ENCODE data around the gene PSMB11.

Gene PSMB11

DNA sequence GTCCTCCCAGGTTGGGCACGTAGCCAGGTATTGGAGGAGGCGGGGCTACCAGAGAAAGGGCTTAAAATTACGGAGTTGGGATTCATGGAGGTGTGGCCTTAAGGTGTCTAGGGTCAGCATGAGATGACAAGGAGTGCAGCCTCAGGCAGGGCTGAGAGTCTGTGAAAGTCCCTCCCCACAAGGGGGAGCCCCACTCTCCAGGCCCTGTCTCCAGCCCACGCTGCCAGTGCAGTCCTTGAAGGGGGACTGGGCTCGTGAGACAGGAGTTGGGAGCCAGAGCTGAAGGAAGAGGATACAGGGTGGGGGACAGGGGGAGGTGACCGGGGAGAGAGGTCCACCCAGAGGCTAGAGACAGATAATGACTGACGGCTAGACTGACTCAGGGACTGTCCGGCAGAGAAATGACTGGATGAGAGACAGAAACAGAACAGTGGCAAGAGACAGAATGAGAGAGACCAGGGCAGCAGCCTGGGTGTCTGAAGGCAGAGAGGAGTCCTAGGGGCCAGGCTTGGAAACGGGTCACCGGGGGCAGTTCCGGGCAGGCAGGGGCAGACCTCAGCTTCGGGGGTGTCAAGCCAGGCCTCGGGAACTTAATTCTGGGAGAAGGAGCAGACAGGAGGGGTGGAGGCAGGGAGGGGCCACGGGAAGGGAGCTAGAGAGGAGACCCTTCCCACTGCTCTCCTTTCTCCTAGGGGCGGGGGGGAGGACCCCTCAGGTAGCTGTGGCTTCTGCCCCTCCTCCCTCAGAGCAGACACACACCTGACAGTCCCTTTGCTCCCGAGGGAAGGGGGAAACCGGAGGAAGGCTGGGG, 14.3 kb downstream of the PSMB11 start:
- peak overlapping the region; percentile 71 to 84 for H3K4me3 ChIP-seq (ENCODE audit: low read depth in 1 of 2, low read length in 1 of 2)
- peaks cover 22 to 23% of the 10 kb centered on the region in 2 experiments for H3K4me1 ChIP-seq (ENCODE audit: control insufficient read depth in 1 of 2, insufficient read depth in 1 of 2, low read depth in 1 of 2, low read length in 1 of 2)
- H3K27me3 ChIP-seq = peaks cover 13% of the 10 kb centered on the region
- TF ChIP-seq, protein P1, sequence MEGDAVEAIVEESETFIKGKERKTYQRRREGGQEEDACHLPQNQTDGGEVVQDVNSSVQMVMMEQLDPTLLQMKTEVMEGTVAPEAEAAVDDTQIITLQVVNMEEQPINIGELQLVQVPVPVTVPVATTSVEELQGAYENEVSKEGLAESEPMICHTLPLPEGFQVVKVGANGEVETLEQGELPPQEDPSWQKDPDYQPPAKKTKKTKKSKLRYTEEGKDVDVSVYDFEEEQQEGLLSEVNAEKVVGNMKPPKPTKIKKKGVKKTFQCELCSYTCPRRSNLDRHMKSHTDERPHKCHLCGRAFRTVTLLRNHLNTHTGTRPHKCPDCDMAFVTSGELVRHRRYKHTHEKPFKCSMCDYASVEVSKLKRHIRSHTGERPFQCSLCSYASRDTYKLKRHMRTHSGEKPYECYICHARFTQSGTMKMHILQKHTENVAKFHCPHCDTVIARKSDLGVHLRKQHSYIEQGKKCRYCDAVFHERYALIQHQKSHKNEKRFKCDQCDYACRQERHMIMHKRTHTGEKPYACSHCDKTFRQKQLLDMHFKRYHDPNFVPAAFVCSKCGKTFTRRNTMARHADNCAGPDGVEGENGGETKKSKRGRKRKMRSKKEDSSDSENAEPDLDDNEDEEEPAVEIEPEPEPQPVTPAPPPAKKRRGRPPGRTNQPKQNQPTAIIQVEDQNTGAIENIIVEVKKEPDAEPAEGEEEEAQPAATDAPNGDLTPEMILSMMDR (IDR thresholded peaks at IDR 0.05) = peak; percentile 52
- H3K9me3 ChIP-seq = no peaks in the 10 kb centered on the region
- peak overlapping the region; percentile 19 for H3K27ac ChIP-seq
- peaks cover 29% of the 10 kb centered on the region for H3K36me3 ChIP-seq

DNA sequence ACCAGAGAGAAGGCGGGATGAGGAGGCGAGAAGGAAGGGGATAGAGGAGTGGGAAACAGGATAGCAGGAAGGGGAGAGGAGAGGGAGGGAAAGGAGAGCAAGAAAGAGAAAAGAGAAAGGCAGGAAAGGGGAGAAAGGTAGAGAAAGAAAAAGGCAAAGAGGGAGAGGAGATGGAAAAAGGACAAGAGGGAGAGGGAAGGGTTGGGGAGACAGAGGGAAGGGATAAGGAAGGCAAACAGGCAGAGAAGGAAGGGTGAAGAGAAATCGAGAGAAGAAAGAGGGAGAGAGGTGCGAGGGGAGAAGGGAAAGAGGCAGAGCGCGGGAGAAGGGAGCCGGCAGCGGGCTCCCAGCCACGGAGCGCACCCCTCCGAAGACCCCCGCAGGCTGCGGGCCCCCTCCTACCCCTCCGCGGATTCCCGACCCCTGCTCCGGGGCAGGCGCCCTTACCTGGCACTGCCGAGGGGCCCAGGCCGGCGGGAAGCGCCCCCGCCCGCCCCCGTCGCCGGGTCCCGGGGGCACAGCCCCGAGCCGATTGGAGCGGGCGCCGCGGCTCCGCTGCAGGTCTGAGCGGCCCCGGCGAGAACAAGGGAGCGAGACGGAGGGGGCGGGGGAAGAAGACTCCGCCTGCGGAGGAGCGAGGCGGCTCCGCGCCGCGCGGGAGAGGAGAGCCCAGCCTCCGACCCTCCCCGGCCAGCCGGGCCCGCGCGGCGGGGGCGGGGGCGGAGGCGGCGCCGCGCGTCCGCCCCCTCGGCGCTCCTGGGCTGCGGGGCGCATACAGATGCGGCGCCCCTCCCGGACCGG, 15.1 kb downstream of the PSMB11 start, which contains the start of gene CDH24:
CDH24 (minus strand) TSS at position 565 of the 801 bp plus-strand sequence. CDS start 1,787 bp downstream, outside the sequence.
- TF ChIP-seq, protein P1 (IDR thresholded peaks at IDR 0.05) = no peak
- Histone ChIP-seq H3K27me3 (peaks cover 13% of the 10 kb centered on the region), H3K9me3 (no peaks in the 10 kb centered on the region), H3K27ac (peak within 1 kb of the TSS; percentile 19), H3K4me3 (ENCODE audit: low read depth in 1 of 2, low read length in 1 of 2) (peak within 1 kb of the TSS; percentile 71 to 84), H3K36me3 (peaks cover 36% of the 10 kb centered on the region), H3K4me1 (ENCODE audit: control insufficient read depth in 1 of 2, insufficient read depth in 1 of 2, low read depth in 1 of 2, low read length in 1 of 2) (peaks cover 20 to 22% of the 10 kb centered on the region in 2 experiments)

DNA sequence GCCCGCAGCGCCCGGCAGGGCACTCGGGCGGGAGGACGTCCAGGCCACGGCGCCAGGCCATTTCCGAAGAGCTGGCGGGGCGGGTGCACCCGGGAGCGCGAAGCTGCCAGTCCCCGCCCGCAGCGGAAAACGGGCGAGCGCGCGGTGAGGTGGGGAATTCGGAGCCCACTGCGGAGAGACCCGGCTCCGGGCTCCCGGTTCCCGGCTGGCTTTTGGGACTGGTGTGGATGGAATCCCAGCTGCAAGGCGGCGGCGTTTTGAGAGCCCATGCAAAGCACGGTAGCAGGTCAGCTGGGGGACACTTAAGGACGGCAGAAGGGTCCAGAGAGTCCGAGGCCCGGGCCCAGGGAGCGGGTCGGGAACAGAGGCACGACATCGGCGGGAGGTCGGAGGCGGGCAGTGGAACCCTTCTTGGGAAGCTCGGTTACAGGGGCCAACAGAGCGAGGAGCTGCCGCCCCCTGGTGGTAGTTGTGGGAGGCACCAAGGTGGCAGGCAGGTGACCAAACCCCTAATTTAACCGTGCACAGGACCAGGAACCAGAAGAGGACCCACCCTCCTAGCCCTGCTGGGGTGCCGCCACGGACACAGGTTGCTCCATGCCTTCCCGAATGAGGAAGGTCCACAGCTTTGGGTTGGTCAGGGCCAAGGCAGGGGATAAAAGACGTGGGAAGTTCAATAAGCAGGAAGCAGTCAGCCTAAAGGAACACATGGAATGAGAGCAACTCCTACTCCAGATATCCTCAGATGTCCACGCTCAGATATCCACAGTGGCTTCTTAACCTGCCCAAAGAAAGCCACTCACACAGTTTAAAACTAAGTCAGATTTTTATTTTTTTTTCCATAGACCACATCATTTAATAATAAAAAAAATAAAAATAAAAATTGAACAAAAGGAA, 16.0 kb downstream of the PSMB11 start:
- TF ChIP-seq, protein P1 (IDR thresholded peaks at IDR 0.05) = peak; percentile 93
- no peaks in the 10 kb centered on the region for H3K9me3 ChIP-seq
- peaks cover 20 to 22% of the 10 kb centered on the region in 2 experiments for H3K4me1 ChIP-seq (ENCODE audit: control insufficient read depth in 1 of 2, insufficient read depth in 1 of 2, low read depth in 1 of 2, low read length in 1 of 2)
- H3K4me3 ChIP-seq (ENCODE audit: low read depth in 1 of 2, low read length in 1 of 2) = peak overlapping the region; percentile 71 to 84
- H3K27me3 ChIP-seq = peaks cover 13% of the 10 kb centered on the region
- no peak overlapping the region for H3K27ac ChIP-seq
- peaks cover 45% of the 10 kb centered on the region for H3K36me3 ChIP-seq

DNA sequence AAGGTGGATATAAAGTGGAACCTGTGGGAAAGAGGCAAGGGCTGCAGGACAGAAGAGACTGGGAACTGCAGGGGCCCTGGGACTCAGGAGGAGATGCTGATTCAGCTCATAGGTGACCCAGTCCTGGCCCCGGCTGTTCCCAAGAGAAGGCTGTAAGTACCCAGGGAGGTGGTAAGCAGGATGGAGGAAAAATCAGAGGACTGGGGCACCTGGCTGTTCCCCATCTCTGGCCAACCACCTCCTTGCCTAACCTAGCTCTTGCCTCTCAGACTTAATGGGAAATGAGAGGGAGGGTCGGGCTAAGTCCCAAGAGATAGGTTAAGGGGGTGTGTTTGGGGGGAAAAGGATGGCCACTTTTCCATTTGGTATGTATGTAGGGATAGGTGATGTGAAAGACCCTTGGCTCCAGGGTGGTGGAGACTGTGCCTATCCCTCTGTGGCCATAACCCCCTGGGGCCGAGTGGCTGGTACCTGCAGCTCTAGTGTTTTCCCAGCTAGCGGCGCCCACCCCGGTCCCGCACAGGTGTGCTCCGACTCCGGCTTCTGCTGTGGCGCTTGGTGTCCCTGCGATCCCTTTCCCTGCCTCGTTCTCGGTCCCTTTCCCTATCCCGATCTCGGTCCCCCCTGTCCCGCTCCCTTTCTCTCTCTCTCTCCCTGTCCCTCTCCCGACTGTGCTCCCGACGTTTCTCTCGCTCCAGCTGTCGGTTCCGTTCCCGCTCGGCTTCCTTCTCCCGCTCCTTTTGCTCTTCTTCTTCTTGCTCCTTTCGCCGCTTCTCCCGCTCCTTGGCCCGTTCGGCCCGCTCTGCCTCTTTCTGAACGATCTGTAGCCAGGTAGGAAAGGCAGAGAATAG, 16.9 kb downstream of the PSMB11 start:
- Histone ChIP-seq H3K9me3 (no peaks in the 10 kb centered on the region), H3K36me3 (peaks cover 53% of the 10 kb centered on the region), H3K4me3 (ENCODE audit: low read depth in 1 of 2, low read length in 1 of 2) (no peak overlapping the region), H3K27me3 (peaks cover 13% of the 10 kb centered on the region), H3K27ac (peak overlapping the region; percentile 18), H3K4me1 (ENCODE audit: control insufficient read depth in 1 of 2, insufficient read depth in 1 of 2, low read depth in 1 of 2, low read length in 1 of 2) (peaks cover 20 to 22% of the 10 kb centered on the region in 2 experiments)
- TF ChIP-seq, protein P1 (IDR thresholded peaks at IDR 0.05) = no peak

All from neutrophil (primary cell).